Caco-2 (cell line): Measurements from ENCODE around the gene AGMO. TPM values are rescaled to one million over a fixed set of nuclear protein-coding genes. Genes with fewer than 3 reads are reported as not detected.
"Not testable (repeated sequence)": the region's sequence is repeated elsewhere in the genome, so short reads cannot be mapped to it uniquely, and the experiment has no call there.

Source experiments
- BruUV-seq: library from RNA; stranded (reverse); fragments of 400-500 nt; replicated peaks from 2 replicates; lab custom pipeline; 2021; lab: Mats Ljungman, UMichigan
- CTCF ChIA-PET: fragments of 300-600 bp; sonication (Branson Sonifier 250); formaldehyde crosslinking; loops from one replicate; lab custom pipeline; 2022; ENCODE audit warnings: antibody characterized with exemption; lab: Charles Lee
- POLR2A ChIA-PET: fragments of 300-600 bp; sonication (Branson Sonifier 250); formaldehyde crosslinking; loops from one replicate; lab custom pipeline; 2022; ENCODE audit warnings: antibody characterized with exemption; lab: Charles Lee
- DNase-seq, 2 experiments: peaks; one replicate each; pipeline versions ENCODE4 v3.0.0 to v3.0.0-alpha.2; 2020 to 2022
- H3K27me3 ChIP-seq: replicated peaks from 2 replicates; pipeline ENCODE4 v1.6.0; 2011; ENCODE audit warnings: low read length; ENCODE audit not compliant: control insufficient read depth, insufficient read depth
- H3K36me3 ChIP-seq: 2 replicates; pipeline ENCODE4 v1.5.1; 2011; ENCODE audit warnings: low read length; ENCODE audit not compliant: control insufficient read depth, insufficient read depth
- H3K4me1 ChIP-seq: fragments of 250-450 bp; sonication (Bioruptor Pico); 2 replicates; pipeline ENCODE4 v1.5.1; 2020; ENCODE audit warnings: mild to moderate bottlenecking
- H3K4me3 ChIP-seq: 2 replicates; pipeline ENCODE4 v1.5.1; 2011; ENCODE audit warnings: low read depth, mild to moderate bottlenecking, control low read depth, low read length
- H3K9me3 ChIP-seq: fragments of 250-450 bp; sonication (Bioruptor Pico); 2 replicates; pipeline ENCODE4 v1.5.1; 2020; ENCODE audit warnings: mild to moderate bottlenecking, moderate library complexity
- H3K27ac Mint-ChIP-seq: one replicate; pipeline ENCODE4 v1.8.0; 2022; ENCODE audit warnings: mixed read lengths; ENCODE audit not compliant: unreplicated experiment
- H3K27me3 Mint-ChIP-seq: one replicate; pipeline ENCODE4 v1.8.0; 2022; ENCODE audit warnings: mixed read lengths; ENCODE audit not compliant: insufficient read depth, unreplicated experiment
- H3K36me3 Mint-ChIP-seq: one replicate; pipeline ENCODE4 v1.8.0; 2022; ENCODE audit warnings: mild to moderate bottlenecking, mixed read lengths; ENCODE audit not compliant: insufficient read depth, unreplicated experiment
- H3K4me1 Mint-ChIP-seq: one replicate; pipeline ENCODE4 v1.8.0; 2022; ENCODE audit warnings: low read depth, mixed read lengths; ENCODE audit not compliant: unreplicated experiment
- H3K4me3 Mint-ChIP-seq: one replicate; pipeline ENCODE4 v1.8.0; 2022; ENCODE audit warnings: mild to moderate bottlenecking, moderate library complexity, mixed read lengths; ENCODE audit not compliant: unreplicated experiment
- H3K9me3 Mint-ChIP-seq: one replicate; pipeline ENCODE4 v1.8.0; 2022; ENCODE audit warnings: mixed read lengths; ENCODE audit not compliant: unreplicated experiment
- intact Hi-C: fragments of 100-400 bp; cut with micrococcal nuclease; formaldehyde crosslinking; loops from one replicate; pipeline ENCODE4 v1.10.0; 2022; ENCODE audit not compliant: unreplicated experiment
- total RNA-seq: library from RNA; stranded (reverse); gene quantifications from 2 replicates; pipeline ENCODE4 v1.2.3, GENCODE V29; 2022
- TF ChIP-seq, protein P1 (sequence below), 2 experiments: fragments of 200-600 bp in 1 of 2; IDR thresholded peaks; 1 replicate in 1 of 2; 2 replicates in 1 of 2; pipeline versions ENCODE4 v1.5.1 to v1.8.0; 2011 to 2022; ENCODE audit warnings: antibody characterized with exemption in 1 of 2, control low read depth in 1 of 2, inconsistent platforms in 1 of 2, low read depth in 1 of 2, low read length in 1 of 2, mild to moderate bottlenecking in 1 of 2, moderate library complexity in 1 of 2; ENCODE audit not compliant: insufficient read depth in 1 of 2, severe bottlenecking in 1 of 2, unreplicated experiment in 1 of 2

AGMO gene
- total RNA-seq, 1 experiment from 2014 or later, result 0.16 TPM

DNA sequence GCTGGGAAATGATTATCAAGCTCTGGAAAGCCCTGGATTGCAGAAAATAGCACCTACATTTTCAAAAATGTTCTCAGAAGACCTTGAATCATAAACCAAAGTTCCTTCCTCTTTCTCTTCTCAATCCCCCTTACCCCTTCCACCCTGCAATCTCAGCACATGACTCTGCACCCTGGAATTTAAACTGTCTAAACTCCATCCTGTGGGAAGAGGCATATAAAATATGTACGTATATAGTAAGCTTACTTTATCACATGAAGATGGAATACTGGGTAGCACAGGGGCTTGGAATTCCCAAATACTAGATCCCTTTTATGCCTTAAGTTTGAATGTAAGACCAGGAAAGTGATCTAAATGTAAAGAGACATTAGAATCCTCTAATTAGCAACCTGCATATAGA is 7.7 kb downstream of the AGMO start:
- DNase-seq, result no peak
- Mint-ChIP-seq H3K36me3 (no peaks in the 10 kb centered on the region), H3K4me1 (no peaks in the 10 kb centered on the region), H3K27ac (no peak overlapping the region), H3K27me3 (peaks cover 1% of the 10 kb centered on the region), H3K4me3 (no peak overlapping the region), H3K9me3 (no peaks in the 10 kb centered on the region)
- TF ChIP-seq, protein P1, sequence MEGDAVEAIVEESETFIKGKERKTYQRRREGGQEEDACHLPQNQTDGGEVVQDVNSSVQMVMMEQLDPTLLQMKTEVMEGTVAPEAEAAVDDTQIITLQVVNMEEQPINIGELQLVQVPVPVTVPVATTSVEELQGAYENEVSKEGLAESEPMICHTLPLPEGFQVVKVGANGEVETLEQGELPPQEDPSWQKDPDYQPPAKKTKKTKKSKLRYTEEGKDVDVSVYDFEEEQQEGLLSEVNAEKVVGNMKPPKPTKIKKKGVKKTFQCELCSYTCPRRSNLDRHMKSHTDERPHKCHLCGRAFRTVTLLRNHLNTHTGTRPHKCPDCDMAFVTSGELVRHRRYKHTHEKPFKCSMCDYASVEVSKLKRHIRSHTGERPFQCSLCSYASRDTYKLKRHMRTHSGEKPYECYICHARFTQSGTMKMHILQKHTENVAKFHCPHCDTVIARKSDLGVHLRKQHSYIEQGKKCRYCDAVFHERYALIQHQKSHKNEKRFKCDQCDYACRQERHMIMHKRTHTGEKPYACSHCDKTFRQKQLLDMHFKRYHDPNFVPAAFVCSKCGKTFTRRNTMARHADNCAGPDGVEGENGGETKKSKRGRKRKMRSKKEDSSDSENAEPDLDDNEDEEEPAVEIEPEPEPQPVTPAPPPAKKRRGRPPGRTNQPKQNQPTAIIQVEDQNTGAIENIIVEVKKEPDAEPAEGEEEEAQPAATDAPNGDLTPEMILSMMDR (IDR thresholded peaks at IDR 0.05; ENCODE audit: insufficient read depth in 1 of 2, low read depth in 1 of 2, low read length in 1 of 2, severe bottlenecking in 1 of 2, unreplicated experiment in 1 of 2), result no peak
- intact Hi-C loops, result no loop called here
- no TSS peak for BruUV-seq
- H3K4me1 ChIP-seq, result peaks cover 5% of the 10 kb centered on the region
- ChIA-PET POLR2A (no interaction called here), CTCF (no interaction called here)
- no peaks in the 10 kb centered on the region for H3K9me3 ChIP-seq
- no peaks in the 10 kb centered on the region for H3K27me3 ChIP-seq
- H3K36me3 ChIP-seq, result no peaks in the 10 kb centered on the region
- H3K4me3 ChIP-seq, result no peak overlapping the region

- H3K27me3 ChIP-seq, H3K36me3 Mint-ChIP-seq, BruUV-seq, POLR2A ChIA-PET, H3K9me3 ChIP-seq, H3K27me3 Mint-ChIP-seq, H3K9me3 Mint-ChIP-seq, H3K36me3 ChIP-seq, H3K4me1 Mint-ChIP-seq, CTCF ChIA-PET, H3K4me1 ChIP-seq, H3K27ac Mint-ChIP-seq, DNase-seq, intact Hi-C loops: not testable (repeated sequence)
- peak overlapping the region; percentile 13; the same call in 1 of the 2 replicates for H3K4me3 ChIP-seq
- peak overlapping the region; percentile 55 for H3K4me3 Mint-ChIP-seq
Observed at GRCh38 chr7:15547320-15547719, 14.5 kb downstream of the AGMO start.

- Histone ChIP-seq H3K9me3 (no peaks in the 10 kb centered on the region), H3K4me3 (no peak overlapping the region), H3K4me1 (no peaks in the 10 kb centered on the region), H3K36me3 (no peaks in the 10 kb centered on the region), H3K27me3 (no peaks in the 10 kb centered on the region)
- Mint-ChIP-seq H3K9me3 (no peaks in the 10 kb centered on the region), H3K4me1 (no peaks in the 10 kb centered on the region), H3K4me3 (no peak overlapping the region), H3K36me3 (no peaks in the 10 kb centered on the region), H3K27ac (no peak overlapping the region), H3K27me3 (no peaks in the 10 kb centered on the region)
- ChIA-PET POLR2A (no interaction called here), CTCF (no interaction called here)
- no peak for DNase-seq
- TF ChIP-seq, protein P1 (IDR thresholded peaks at IDR 0.05; ENCODE audit: insufficient read depth in 1 of 2, low read depth in 1 of 2, low read length in 1 of 2, severe bottlenecking in 1 of 2, unreplicated experiment in 1 of 2), result no peak
- no TSS peak for BruUV-seq
- intact Hi-C loops, result no loop called here
Observed at GRCh38 chr7:15546272-15546792, 15.5 kb downstream of the AGMO start.

- Mint-ChIP-seq H3K4me1 (no peaks in the 10 kb centered on the region), H3K27ac (no peak overlapping the region), H3K4me3 (no peak overlapping the region), H3K36me3 (no peaks in the 10 kb centered on the region), H3K27me3 (no peaks in the 10 kb centered on the region), H3K9me3 (peaks cover 14% of the 10 kb centered on the region)
- no TSS peak for BruUV-seq
- Histone ChIP-seq H3K36me3 (no peaks in the 10 kb centered on the region), H3K4me1 (no peaks in the 10 kb centered on the region), H3K27me3 (no peaks in the 10 kb centered on the region), H3K4me3 (no peak overlapping the region), H3K9me3 (no peaks in the 10 kb centered on the region)
- ChIA-PET CTCF (no interaction called here), POLR2A (no interaction called here)
- intact Hi-C loops, result no loop called here
- TF ChIP-seq, protein P1 (IDR thresholded peaks at IDR 0.05; ENCODE audit: insufficient read depth in 1 of 2, low read depth in 1 of 2, low read length in 1 of 2, severe bottlenecking in 1 of 2, unreplicated experiment in 1 of 2), result no peak
- no peak for DNase-seq
Observed at GRCh38 chr7:15544050-15544449, 17.8 kb downstream of the AGMO start.
